ENCODE results near the gene DTNB.
"Not testable (repeated sequence)": the region's sequence is repeated elsewhere in the genome, so short reads cannot be mapped to it uniquely, and the experiment has no call there.

The DTNB gene

GRCh38 chr2:25608718-25609117 is 64.7 kb downstream of the DTNB start:
- Histone ChIP-seq H3K27me3 (ENCODE audit: low read depth, low read length) (no peaks in the 10 kb centered on the region), H3K4me2 (ENCODE audit: low read length) (no peak overlapping the region), H3K79me2 (ENCODE audit: low read length) (no peaks in the 10 kb centered on the region), H3K4me3 (ENCODE audit: low read length) (no peak overlapping the region), H3K9ac (ENCODE audit: low read length) (no peak overlapping the region), H3K9me3 (ENCODE audit: insufficient read depth, low read length) (no peaks in the 10 kb centered on the region), H3K36me3 (replicated peaks; ENCODE audit: low read depth, low read length) (no peaks in the 10 kb centered on the region), H4K20me1 (ENCODE audit: insufficient read depth, low read length) (no peaks in the 10 kb centered on the region), H3K27ac (ENCODE audit: low read length) (no peak overlapping the region), H3K4me1 (ENCODE audit: low read length) (peaks cover 16% of the 10 kb centered on the region), H2AFZ (ENCODE audit: low read depth, low read length) (no peak overlapping the region)
- no peak for TF ChIP-seq EZH2phosphoT487 (IDR thresholded peaks at IDR 0.05; ENCODE audit: low read depth)
- TF ChIP-seq CTCF (IDR thresholded peaks at IDR 0.05; ENCODE audit: low read depth, low read length) = no peak

GRCh38 chr2:25606892-25607291 is 66.5 kb downstream of the DTNB start:
- H4K20me1 ChIP-seq (ENCODE audit: insufficient read depth, low read length) = no peaks in the 10 kb centered on the region
- H3K4me1 ChIP-seq (ENCODE audit: low read length) = peaks cover 34% of the 10 kb centered on the region
- H3K27ac ChIP-seq (ENCODE audit: low read length) = no peak overlapping the region
- no peak overlapping the region for H3K4me2 ChIP-seq (ENCODE audit: low read length)
- H2AFZ ChIP-seq (ENCODE audit: low read depth, low read length) = no peak overlapping the region
- TF ChIP-seq EZH2phosphoT487 (IDR thresholded peaks at IDR 0.05; ENCODE audit: low read depth) = no peak
- TF ChIP-seq CTCF (IDR thresholded peaks at IDR 0.05; ENCODE audit: low read depth, low read length) = peak; percentile 76
- no peaks in the 10 kb centered on the region for H3K27me3 ChIP-seq (ENCODE audit: low read depth, low read length)
- H3K36me3 ChIP-seq (replicated peaks; ENCODE audit: low read depth, low read length) = no peaks in the 10 kb centered on the region
- H3K4me3 ChIP-seq (ENCODE audit: low read length) = no peak overlapping the region
- no peaks in the 10 kb centered on the region for H3K9me3 ChIP-seq (ENCODE audit: insufficient read depth, low read length)
- H3K79me2 ChIP-seq (ENCODE audit: low read length) = no peaks in the 10 kb centered on the region
- H3K9ac ChIP-seq (ENCODE audit: low read length) = no peak overlapping the region

DNA sequence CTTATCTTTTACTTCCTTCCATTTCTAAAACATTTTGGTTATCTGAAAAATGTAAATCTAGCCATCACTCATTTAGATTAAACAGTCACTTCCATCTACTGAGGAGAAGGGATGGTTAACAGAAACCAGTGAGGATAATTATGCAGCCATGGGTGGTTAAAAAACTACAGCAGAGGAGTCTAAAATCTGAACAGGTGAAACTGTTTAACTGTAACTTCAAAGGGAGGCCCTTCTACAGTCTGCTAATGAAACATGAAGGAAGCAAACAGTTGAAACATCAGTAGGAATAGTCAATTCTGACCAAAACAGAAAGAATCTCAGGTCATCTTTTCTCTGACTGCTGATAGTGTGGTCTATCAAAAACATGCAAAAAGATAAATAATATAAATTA is 71.0 kb downstream of the DTNB start:
- no peak overlapping the region for H3K9ac ChIP-seq (ENCODE audit: low read length)
- H3K27ac ChIP-seq (ENCODE audit: low read length) = peak overlapping the region; percentile 52
- no peak overlapping the region for H3K4me3 ChIP-seq (ENCODE audit: low read length)
- no peak overlapping the region for H2AFZ ChIP-seq (ENCODE audit: low read depth, low read length)
- TF ChIP-seq EZH2phosphoT487 (IDR thresholded peaks at IDR 0.05; ENCODE audit: low read depth) (no peak), CTCF (IDR thresholded peaks at IDR 0.05; ENCODE audit: low read depth, low read length) (no peak)
- no peaks in the 10 kb centered on the region for H4K20me1 ChIP-seq (ENCODE audit: insufficient read depth, low read length)
- H3K27me3 ChIP-seq (ENCODE audit: low read depth, low read length) = no peaks in the 10 kb centered on the region
- peaks cover 51% of the 10 kb centered on the region for H3K4me1 ChIP-seq (ENCODE audit: low read length)
- H3K79me2 ChIP-seq (ENCODE audit: low read length) = no peaks in the 10 kb centered on the region
- no peaks in the 10 kb centered on the region for H3K9me3 ChIP-seq (ENCODE audit: insufficient read depth, low read length)
- peak overlapping the region; percentile 43 for H3K4me2 ChIP-seq (ENCODE audit: low read length)
- H3K36me3 ChIP-seq (replicated peaks; ENCODE audit: low read depth, low read length) = peaks cover 6% of the 10 kb centered on the region

- Histone ChIP-seq H3K27ac (ENCODE audit: low read length) (peak overlapping the region; percentile 52), H3K4me2 (ENCODE audit: low read length) (peak overlapping the region; percentile 43), H3K4me1 (ENCODE audit: low read length) (peaks cover 51% of the 10 kb centered on the region)
- not testable (repeated sequence) for H3K9me3 ChIP-seq (ENCODE audit: insufficient read depth, low read length); H3K27me3 ChIP-seq (ENCODE audit: low read depth, low read length); H4K20me1 ChIP-seq (ENCODE audit: insufficient read depth, low read length); H3K36me3 ChIP-seq (replicated peaks; ENCODE audit: low read depth, low read length); H2AFZ ChIP-seq (ENCODE audit: low read depth, low read length); H3K79me2 ChIP-seq (ENCODE audit: low read length); H3K4me3 ChIP-seq (ENCODE audit: low read length); H3K9ac ChIP-seq (ENCODE audit: low read length)
These were observed 71.6 kb downstream of the DTNB start for GRCh38 chr2:25601711-25602332.
